GM21825 (cell line): ENCODE results near the gene SLC35B2.
"Not testable (repeated sequence)": the region's sequence is repeated elsewhere in the genome, so short reads cannot be mapped to it uniquely, and the experiment has no call there.

Source experiments
- ATAC-seq: cut with Tn5 transposase; IDR thresholded peaks from one replicate; pipeline ENCODE4 v1.9.1; 2021; ENCODE audit warnings: mild to moderate bottlenecking, moderate library complexity; ENCODE audit not compliant: unreplicated experiment

The SLC35B2 gene

DNA sequence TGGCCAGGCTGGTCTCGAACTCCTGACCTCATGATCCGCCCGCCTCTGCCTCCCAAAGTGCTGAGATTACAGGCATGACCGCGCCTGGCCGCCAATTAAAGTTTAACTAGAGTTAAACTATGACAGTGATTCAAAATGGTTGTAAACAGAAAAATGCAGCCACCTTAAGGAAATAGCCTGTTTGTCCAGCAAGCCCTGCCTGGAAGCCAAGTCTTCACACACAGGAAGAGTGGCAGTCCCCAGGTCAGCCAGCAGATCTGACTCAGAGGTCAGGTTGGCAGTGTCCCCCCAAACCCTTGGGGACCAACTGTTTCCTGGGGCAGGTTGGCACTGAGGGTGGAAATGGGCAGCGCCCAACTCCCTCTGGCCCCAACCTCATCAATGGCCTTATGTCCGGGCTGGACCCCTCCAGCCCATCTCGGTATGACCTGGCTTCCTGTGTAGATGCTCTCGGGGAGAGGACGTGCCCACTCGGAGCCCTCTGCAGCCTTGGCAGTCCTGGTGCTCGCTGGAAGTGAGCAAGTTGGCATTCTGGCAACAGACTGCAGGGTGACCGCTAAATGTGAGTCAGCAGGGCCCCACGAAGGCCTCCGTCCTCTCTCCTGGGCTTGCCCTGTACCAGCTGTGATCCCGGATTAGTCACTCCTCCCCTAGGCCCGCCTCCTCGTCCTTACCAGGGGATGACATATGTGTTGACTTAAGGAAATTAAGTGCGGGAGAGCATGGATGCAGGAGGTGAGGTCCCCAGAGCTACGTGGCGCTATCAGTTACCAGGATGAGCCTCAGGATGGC is 20.1 kb downstream of the SLC35B2 start:
- peak; percentile 51 for ATAC-seq

DNA sequence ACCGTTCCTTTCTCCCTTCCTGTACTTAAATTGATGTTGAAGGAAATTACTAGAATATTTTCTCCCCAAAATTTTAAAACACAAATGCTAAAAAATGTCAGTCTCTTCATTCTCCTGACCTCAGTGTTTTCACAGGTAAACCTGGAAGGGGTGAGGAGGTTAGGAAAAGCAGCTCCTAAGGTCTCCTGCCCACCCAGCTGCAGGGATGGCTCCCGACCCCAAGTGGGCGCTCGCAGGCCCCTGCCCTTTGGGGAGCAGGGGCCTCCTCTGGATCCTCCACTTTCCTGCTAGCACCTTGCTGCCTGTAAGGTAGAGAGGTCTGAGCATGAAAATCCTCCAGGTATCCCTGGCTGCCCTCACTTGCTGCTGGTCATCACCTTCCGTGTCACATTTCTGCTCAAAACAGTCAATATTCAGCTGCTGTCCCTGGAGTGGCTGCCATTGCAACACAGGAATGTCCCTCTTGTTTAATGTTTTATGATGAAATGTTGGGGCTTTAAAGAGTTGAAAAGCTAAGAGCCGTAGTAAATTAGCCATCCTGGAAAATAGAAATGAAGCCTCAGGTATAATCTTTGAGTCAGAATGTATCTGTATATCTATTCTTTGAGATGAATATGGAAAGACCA is 21.3 kb downstream of the SLC35B2 start:
- no peak for ATAC-seq

DNA sequence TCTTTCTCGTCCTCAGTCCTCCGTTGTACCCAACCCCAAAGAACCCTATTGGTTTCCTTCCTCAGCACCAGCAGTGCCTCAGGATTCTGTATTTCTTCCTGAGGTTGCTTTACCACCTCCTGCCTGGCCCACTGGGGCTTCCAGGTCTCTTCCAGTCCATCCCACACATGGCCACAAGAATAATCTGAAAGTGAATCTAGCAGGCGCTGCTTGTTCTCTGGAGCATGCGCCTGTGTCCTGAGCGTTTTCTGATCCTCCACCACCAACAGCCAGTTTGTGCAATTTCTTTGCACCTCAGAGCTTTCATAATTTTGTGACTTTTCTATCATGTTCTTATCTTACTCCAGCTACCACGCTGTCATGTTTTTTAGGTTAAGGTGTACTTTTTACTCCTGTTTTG is 22.1 kb downstream of the SLC35B2 start:
- ATAC-seq = no peak

DNA sequence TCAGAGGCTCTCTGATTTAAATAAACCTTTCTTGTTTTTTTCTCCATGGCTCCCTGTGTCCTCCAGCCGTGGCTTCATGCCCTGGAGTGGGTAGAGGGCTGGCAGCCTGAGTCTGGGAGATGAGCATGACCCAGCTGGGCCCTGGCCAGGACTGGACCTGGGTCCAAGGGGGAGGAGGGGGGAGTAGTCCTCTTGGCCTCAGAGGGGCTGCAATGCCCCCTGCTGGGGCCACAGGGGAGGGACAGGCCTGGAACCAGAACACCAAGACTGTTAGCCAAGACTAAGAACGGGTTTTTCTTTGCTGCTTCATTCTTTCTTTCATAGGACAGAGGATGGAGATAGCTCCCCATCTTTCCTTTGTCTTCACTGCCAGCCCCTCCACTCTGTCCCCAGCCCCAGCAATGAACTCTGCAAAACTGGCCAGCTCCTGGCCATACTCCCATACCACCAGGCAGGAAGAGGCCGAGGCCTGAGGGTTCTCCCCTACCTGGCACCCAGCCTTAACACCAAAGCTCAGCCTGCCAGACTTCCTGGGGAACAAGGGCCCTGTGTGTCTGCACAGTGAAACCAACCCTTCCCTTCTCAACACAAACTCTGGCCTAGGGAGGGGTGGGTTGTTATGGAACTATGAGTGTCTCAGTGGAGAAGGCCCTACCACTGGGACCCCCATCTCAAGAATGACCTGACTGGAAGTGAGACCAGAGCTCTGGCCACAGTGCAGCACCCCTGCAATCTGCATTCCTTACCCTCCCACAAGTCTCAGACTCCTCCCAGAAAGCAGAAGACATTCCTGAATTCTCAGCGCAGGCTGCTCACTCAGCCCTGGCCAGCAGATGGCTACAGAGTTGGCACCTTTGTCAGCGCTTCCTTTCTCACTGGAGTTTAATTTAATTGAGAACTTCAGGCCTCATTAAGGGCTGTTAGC is 23.0 kb downstream of the SLC35B2 start:
- ATAC-seq = no peak

DNA sequence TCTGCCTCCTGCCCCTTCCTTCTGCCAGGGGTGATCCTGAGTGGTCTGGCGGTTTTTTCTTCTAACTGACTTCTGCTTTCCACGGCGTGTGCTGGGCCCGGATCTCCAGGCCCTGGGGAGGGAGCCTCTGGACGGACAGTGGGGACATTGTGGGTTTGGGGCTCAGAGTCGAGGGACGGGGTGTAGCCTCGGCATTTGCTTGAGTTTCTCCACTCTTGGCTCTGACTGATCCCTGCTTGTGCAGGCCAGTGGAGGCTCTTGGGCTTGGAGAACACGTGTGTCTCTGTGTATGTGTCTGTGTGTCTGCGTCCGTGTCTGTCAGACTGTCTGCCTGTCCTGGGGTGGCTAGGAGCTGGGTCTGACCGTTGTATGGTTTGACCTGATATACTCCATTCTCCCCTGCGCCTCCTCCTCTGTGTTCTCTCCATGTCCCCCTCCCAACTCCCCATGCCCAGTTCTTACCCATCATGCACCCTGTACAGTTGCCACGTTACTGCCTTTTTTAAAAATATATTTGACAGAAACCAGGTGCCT is 23.7 kb downstream of the SLC35B2 start:
- no peak for ATAC-seq

DNA sequence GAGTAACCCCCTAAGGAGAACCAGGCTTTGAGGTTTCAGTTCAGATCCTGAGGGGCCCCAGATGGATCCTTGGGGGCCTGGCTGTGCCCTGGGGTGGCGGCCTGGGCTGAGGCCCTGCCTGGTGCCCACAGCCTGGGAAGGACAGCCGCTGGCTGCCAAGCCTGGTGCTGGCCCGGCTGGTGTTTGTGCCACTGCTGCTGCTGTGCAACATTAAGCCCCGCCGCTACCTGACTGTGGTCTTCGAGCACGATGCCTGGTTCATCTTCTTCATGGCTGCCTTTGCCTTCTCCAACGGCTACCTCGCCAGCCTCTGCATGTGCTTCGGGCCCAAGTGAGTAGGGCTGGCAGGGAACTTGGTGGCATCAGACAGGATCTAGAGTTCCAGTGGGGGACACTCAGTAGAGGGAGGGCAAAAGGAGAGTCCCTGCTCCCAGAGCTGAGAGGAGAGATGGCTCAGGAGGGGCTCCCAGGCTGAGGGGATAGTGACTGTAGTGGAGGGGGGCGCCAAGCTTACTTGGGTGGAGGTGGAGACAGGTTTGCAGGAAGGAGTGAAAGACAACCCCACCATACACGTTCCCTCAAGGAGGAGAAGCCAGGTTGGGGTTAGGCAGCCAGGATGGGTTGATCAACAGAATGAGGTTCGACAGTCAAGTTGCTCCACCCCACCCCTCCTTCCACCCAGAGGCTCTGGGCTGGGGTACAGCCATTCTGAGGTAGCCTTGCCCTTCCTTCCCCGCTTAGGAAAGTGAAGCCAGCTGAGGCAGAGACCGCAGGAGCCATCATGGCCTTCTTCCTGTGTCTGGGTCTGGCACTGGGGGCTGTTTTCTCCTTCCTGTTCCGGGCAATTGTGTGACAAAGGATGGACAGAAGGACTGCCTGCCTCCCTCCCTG is 24.4 kb downstream of the SLC35B2 start:
- no peak for ATAC-seq

DNA sequence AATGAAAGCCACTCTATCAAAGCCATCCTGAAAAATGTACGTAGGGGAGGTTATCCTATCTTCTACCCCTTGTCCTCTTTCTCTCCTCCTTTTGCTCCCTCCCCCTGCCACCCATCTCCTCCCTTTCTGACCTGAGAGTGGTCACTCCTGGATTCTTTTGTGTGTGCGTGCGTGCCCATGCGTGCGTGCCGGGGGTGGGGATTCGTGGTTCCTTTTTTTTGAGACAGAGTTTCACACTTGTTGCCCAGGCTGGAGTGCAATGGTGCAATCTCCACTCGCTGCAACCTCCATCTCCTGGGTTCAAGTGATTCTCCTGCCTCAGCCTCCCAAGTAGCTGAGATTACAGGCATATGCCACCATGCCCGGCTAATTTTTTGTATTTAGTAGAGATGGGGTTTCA is 25.9 kb downstream of the SLC35B2 start:
- ATAC-seq = not testable (repeated sequence)

DNA sequence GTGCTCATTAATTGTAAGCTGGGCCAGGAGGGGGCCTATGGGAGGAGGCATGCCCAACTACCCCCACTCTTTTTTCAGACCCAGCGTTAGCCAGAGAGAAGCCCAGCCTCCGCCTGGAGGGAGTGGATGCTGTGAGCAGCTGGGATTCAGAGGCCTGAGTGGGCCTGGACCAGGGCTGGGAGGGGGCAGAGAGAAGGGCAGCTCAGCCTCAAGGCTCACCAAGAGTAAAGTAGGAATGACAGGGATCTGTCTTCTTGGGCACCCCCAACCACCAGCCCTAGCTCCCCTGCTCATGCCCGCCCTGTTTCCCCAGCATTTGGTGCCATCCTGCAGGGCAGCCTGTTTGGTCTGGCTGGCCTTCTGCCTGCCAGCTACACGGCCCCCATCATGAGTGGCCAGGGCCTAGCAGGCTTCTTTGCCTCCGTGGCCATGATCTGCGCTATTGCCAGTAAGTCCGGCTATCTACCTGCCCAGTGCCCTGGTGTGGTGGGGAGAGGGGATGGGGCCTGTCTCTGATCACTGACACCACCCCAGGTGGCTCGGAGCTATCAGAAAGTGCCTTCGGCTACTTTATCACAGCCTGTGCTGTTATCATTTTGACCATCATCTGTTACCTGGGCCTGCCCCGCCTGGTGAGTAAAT is 27.2 kb downstream of the SLC35B2 start:
- ATAC-seq = no peak

DNA sequence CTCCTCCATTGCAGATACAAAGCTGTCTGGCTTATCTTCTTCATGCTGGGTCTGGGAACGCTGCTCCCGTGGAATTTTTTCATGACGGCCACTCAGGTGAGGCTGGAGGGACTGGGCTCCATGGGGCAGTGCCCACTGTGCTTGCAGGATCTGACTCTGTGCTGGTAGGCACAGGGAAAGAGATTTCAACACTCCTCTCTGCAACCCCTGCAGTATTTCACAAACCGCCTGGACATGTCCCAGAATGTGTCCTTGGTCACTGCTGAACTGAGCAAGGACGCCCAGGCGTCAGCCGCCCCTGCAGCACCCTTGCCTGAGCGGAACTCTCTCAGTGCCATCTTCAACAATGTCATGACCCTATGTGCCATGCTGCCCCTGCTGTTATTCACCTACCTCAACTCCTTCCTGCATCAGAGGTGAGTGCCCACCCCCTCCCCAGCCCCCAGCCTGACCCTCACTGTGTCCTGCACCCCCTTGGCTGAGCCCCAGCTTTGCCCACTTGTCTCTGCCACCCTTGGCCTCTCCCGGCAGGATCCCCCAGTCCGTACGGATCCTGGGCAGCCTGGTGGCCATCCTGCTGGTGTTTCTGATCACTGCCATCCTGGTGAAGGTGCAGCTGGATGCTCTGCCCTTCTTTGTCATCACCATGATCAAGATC is 27.8 kb downstream of the SLC35B2 start:
- no peak for ATAC-seq

DNA sequence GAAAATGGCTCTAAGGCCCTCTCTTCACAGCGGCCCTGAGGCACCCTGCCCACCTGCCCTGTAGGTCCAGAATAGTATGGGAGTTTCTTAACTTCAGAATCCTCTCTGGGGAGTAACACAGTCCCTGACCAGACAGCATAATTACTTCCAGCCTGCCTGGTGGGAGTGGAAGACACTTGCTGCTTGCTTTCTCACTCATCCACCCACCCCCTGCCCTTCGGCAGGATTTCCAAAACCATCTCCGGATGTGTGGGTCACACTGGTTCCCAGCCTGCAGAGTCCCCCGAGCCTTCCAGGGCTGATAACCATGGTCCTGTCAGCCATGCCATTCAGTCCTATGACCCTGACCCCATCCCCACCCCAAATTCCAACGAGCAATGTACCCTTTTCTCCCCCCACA is 28.5 kb downstream of the SLC35B2 start:
- ATAC-seq = no peak

DNA sequence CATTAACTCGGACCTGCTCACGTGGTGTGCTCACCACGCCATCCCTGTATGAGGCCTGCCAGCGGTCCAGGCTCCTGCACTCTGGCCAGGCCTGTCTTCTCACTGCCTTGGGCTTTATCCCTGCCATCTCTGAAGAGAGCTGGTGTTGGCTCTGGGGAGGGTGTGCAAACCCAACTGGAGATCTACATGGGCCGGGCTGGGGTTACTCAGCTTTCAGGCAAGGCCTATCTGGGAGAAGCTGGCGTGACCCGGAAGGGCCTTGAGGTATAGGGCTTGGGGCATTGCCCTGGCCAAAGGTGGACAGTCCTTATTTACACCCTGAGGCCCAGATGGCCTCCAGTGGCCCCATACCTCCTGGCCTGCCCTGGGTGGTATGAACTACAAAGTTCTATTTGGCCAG is 28.9 kb downstream of the SLC35B2 start:
- ATAC-seq = no peak

DNA sequence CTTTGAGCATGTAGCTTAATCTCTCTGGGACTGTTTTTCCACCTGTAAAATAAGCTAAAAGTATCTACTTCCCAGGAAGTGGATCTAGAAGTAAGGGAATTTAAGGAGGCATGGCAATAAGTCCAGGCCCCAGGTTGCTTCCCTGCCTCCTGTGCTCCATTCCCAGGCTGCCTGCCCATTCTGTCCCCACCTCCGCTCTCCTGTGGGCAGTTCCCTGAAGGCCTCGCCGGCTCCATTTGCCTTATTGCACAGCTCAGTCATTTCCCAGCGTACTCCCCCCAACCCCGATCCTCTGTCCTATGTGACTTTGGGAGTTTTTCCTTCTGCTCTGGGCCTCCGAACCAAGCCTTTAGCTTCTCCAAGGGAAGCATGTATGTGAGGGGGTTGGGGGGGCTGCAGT is 29.3 kb downstream of the SLC35B2 start:
- ATAC-seq = no peak

DNA sequence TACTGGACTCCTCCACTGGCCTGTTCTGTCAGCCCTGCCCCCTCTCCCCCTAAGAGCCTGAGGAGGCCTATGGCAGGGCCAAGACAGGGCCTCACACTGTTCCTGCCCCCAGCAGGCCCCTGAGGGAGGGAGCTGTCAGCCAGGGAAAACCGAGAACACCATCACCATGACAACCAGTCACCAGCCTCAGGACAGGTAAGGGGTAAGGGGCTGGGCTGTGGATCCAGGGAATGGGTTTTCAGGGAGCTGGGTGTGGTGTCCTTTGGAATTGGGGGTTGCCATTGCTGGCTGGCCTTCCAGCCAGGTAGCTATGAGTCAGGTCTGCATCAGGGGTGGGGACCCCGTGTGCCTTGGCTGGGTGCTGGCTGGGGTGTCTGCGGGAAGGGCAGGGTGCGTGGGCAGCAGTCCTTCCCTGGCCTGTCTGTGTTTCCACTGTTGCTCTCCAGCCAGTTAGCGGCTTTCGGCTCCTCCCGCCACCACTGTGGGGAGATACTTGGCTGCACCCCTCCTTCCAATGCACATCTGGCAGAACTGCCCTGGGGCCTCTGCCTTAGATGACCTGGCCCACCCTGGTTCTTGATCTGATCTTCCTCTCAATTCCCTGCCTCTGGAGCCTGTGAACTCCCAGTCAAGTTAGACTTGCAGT is 30.1 kb downstream of the SLC35B2 start:
- ATAC-seq = no peak

DNA sequence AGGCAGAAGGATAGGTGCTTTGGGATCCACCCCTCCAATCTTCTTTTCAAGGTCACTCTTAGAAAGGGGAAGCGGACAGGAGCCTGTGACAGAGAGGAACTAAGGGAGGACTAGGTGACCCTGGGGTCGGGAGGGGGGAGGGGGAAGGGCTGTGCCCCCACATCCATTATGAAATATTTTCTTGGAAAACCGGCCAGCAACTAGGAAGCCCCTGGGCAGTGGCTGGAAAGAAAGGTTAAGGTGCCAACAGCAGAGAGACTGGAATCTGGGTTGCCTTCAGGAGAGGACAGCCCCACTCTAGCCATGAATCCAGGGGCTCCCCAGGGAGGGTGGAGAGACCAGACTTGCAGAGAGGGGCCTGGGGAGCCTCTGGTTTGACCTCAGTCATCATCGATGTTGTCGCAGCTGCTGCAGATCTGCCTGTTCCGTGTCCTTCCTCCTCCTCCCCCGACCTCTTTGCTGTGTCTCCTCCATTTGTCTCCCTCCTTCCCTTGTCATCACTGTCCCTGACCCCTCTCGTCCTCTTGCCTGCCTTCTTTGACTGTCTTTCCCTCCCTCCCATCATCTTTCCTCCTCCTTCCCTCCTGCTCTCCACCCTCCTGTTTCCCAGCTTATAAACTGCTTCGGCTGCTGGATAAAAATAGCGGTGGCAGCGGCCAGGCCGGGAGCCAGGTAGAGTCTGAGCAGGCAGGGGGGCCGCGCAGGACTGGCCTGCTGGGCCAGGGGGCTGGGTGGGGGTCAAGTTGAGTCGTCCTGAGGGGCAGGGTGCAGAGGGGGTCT is 30.8 kb downstream of the SLC35B2 start:
- no peak for ATAC-seq

DNA sequence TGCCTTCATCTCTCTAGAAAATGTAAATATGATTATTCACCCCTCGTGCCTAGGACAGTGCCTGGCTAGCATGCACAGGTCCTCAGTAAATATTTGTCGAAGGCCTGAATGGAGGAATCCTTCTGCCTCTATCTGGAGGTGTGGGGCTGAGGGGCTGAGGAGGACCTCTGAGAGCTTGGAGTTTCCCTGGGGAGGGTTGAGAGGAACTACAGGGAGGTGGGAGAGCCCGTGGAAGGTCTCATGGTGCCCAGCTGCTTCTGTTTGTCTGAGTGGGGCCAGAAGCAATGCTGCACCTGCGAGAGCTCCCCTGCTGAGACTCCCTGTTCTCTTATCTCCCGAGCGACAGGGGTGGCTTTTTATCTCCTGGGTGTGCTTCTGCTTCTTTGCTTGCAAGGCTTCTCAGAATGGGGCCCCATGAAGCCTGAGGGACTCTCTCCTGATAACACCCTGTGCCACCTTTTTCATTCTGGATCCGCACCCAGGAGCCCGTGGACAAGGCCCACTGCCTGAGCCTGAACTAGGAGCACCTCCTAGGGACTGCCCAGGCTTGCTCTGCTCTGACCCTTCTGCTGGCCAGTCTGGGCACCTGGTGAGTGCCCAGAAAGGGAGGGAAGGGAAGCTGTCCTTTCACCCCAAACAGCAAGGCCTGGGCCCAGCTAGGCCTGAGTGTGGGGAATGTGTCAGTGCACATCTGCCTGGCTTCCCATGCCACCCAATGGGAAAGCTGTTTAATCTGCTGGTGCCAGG is 31.6 kb downstream of the SLC35B2 start:
- ATAC-seq = no peak

DNA sequence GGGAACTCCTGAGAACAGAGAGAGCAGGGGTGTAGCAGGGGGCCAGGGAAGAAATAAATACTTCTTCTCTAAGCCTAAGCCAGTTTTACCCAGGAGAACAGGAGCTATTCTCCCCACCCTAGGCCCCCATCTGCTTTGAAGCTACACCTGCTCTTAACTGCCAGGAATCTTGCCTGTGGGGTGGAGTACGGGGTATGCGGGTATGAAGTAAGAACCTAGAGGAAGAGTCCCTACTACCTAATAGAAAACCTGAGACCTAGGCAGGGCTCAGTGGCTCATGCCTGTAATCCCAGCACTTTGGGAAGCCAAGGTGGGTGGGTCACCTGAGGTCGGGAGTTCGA is 32.4 kb downstream of the SLC35B2 start:
- ATAC-seq = no peak
